ENCODE results near the gene RASSF5.

Gene RASSF5, protein sequence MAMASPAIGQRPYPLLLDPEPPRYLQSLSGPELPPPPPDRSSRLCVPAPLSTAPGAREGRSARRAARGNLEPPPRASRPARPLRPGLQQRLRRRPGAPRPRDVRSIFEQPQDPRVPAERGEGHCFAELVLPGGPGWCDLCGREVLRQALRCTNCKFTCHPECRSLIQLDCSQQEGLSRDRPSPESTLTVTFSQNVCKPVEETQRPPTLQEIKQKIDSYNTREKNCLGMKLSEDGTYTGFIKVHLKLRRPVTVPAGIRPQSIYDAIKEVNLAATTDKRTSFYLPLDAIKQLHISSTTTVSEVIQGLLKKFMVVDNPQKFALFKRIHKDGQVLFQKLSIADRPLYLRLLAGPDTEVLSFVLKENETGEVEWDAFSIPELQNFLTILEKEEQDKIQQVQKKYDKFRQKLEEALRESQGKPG

GRCh38 chr1:206507284-206508129 lies at the start of gene RASSF5:
RASSF5 (plus strand) TSS chr1:206507531; CDS start chr1:206507603, 72 bp downstream.
- peak; percentile 68 for DNase-seq (ENCODE audit: low read depth)

DNA sequence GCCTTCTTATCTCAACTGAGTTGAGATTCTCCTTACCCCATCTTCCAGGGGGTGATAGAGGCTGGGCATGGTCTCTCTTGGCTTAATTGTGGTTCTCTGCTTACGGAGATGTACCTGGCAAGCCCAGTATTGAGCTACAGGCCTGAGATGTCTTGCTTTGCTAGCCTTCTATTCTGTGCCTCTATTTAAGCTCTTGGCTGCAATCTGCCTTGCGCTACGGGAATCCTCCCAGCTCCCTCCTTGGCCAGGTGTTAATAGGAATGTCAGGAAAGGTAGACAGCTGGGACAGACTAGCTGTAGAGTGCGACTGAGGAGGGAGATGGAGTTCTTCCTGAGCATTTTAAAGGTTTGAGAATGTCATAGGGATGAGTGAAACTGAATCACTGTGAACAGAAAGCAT lies 47.6 kb upstream of the RASSF5 start:
- DNase-seq (ENCODE audit: low read depth), result no peak

- DNase-seq (ENCODE audit: low read depth), result no peak
These were observed 46.4 kb upstream of the RASSF5 start for GRCh38 chr1:206460836-206461426.

GRCh38 chr1:206461602-206462455 lies 45.5 kb upstream of the RASSF5 start:
- peak; percentile 51 for DNase-seq (ENCODE audit: low read depth)

DNA sequence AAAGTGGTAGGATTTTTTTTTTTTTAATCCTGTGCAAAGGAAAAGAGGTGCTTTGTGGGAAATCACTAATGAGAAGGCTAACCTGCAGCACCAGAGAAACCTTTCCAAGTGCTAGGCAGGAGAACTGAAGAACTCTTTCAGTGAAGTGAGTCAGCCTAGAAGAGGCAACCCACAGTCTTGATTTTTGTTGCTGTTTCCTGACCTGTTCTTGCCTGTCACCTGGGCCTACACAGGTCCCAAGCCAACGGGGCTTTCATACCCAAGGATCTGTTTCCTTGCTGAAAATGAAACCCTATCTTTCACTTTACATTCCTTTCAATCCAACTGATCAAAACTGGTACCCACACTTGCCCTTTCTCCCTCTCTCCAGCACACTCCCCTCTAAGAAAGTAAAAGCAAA lies 44.2 kb upstream of the RASSF5 start:
- DNase-seq (ENCODE audit: low read depth), result no peak

DNA sequence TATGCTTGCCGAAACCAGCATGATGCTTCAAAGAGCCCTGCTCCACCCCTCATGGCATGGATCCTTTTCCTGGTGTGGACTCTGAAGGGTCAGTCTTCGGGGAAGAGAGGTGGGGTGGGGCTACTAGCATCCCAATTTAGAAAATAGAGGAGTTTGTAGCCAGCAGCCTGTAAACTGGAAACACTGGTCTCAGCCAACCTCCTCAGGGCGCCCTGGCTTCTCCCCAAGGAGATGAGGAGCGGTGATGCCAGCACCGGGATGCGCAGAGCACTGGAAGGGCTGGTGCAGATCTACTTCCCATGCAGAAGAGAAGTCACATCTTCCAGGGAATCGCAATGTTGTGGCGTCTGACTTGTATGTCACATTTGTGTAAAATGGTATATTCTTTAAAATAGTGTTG lies 43.4 kb upstream of the RASSF5 start:
- DNase-seq (ENCODE audit: low read depth), result no peak

GRCh38 chr1:206464456-206464964 lies 42.8 kb upstream of the RASSF5 start:
- no peak for DNase-seq (ENCODE audit: low read depth)

GRCh38 chr1:206465951-206466350 lies 41.4 kb upstream of the RASSF5 start:
- no peak for DNase-seq (ENCODE audit: low read depth)

DNA sequence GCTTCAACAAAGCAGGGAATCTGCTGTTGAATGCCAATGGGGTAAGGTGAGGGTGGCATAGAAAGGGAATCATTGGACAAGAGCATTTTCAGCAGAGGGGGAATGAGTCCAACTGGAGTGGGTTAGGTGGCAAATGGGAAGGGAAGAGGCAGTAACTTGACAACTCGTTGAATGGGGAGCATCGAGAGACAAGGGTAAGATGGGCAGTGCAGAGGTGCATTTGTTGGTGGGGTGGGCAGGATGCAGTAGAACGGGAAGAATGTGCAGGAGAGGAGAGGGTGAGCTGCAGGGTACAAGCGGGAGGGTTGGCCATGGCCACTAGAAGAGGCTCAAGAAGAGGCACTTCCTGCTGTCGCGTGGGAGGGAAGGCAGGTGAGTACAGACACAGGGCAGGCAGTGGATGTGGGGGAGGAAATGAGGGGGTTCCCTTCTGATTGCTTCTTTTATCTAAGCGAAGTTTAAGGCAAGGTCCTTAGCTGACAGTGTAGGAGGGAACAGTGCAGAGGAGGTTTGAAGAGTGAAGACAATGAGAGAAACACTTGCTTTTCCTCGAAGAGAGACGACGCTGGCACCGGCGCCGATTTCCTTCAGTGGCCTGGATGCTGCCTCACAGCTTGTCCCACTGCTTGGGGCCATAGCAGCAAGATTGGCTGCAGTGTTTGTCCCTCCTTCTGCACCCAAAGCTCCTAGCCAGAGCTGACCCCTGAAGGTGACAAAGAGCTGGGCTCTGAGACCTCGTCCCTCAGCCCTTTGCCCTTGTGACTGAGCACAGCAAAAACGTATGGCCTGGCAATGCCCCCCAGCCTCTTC lies 40.3 kb upstream of the RASSF5 start:
- DNase-seq (ENCODE audit: low read depth), result no peak

- no peak for DNase-seq (ENCODE audit: low read depth)
These were observed 39.4 kb upstream of the RASSF5 start for GRCh38 chr1:206467915-206468314.

- no peak for DNase-seq (ENCODE audit: low read depth)
These were observed 38.8 kb upstream of the RASSF5 start for GRCh38 chr1:206468571-206468970.

GRCh38 chr1:206469411-206469932 lies 37.9 kb upstream of the RASSF5 start:
- DNase-seq (ENCODE audit: low read depth), result no peak

DNA sequence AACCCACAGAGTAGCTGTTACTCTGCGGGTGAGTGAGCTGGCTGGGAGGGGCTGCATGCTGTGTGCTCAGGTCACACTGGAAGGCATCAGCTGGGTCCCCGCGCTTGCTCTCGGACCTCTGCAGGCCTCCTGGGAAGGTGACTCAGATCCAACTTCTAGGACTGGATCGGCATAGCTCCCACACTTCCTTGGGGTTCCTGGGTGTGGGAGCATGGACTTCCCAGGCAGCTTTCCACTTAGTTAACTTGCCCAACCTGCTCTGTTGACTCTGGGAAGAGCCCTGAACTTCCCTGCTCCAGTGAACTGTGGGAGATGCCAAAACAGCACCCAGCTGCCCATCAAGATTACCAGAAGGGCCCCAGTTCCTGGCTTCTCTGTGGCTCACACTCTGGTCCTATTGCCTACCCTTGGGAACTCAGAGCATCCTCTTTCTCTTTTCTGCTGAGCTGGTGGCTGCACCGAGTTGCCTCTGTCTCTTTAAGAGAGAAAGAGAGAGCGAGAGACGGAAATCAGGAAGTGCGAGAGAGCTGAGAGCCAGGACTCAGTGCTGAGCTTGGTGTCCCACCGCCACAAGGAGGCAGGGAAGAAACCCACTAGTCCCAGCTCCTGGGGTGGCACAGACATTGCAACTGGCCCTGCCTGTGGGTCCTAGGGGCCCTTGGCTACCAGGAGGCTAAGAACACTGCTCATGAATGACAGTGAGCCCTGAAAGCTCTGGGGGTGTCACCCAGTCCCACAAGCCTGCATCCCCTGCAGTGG lies 37.2 kb upstream of the RASSF5 start, which contains the start of gene IKBKE:
TSS of gene IKBKE (plus strand) at position 544 of the 759 bp plus-strand sequence. CDS start 2,752 bp downstream, outside the sequence.
- peak; percentile 24 for DNase-seq (ENCODE audit: low read depth)

- peak; percentile 34 for DNase-seq (ENCODE audit: low read depth)
These were observed 36.5 kb upstream of the RASSF5 start for GRCh38 chr1:206470692-206471414.

- no peak for DNase-seq (ENCODE audit: low read depth)
These were observed 35.9 kb upstream of the RASSF5 start for GRCh38 chr1:206471415-206471801.

DNA sequence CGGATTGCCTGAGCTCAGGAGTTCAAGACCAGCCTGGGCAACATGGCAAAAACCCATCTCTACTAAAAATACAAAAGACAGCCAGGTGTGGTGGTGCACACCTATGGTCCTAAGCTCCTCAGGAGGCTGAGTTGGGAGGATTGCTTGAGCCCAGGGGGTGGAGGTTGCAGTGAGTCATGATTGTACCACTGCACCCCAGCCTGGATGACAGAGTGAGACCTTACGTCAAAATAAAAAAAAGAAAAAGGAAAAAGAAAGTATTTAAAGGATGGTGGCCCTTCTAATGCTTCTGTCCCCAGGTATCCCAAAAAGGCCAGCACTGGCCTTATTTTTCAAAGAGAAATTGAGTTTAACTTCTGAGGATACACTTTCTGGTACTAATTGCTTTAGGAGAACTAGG lies 35.3 kb upstream of the RASSF5 start:
- no peak for DNase-seq (ENCODE audit: low read depth)

DNA sequence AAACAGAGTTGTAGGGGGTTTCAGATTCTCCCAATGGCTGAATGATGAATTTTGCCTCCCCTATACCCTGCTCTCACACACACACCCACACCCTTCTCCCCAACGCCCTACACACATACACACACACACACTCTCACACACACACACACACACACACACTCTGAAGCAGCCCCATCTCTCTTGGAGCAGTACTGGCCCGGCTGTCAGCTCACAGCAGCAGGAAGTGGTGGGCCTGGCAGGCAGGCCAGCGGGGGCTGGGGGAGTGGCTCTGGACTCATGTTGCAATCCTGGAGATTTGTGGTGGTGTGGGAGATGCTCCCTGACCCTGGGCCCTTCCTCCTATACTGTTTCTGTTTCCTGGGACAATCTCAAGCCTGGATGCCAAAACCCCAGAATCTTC lies 34.9 kb upstream of the RASSF5 start:
- no peak for DNase-seq (ENCODE audit: low read depth)

DNA sequence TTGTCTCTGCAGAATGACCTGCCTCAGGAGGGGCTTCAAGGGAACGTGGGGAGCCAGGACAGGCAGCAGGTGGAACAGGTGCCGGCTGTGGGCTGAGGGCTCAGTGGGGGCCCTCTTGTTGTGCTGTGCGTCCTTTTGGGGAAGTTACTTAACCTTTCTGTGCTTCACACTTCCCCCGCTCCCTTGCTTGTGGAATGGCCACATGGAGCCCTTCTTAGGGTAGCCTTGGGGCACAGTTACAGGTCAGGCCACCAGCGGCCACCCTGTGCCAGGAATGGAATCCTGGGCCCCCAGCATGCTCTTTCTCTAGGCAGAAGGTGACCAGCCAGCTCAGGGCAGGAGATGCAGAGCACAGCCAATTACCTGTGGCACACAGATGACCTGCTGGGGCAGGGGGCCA lies 34.4 kb upstream of the RASSF5 start:
- no peak for DNase-seq (ENCODE audit: low read depth)

GRCh38 chr1:206476058-206476457 lies 31.3 kb upstream of the RASSF5 start:
- no peak for DNase-seq (ENCODE audit: low read depth)

Data from activated T-helper 1 cell treated with Interleukin-2 at 50 U/mL for 16 hours (primary cell).